OCI-LY3 (cell line): ENCODE results near the gene TRIM67.

Source experiments
- EZH2phosphoT487 ChIP-seq: fragments of 200-600 bp; shearing (Covaris generic); IDR thresholded peaks from 2 replicates; pipeline ENCODE4 v1.6.1; 2018; ENCODE audit warnings: antibody characterized with exemption, mixed run types, low read depth
- TF ChIP-seq, protein P1 (sequence below): fragments of 200-600, 300-600 bp; sonication (generic); IDR thresholded peaks from 2 replicates; pipeline ENCODE4 v1.5.1; 2014; ENCODE audit warnings: antibody characterized with exemption, low read length, low read depth

DNA sequence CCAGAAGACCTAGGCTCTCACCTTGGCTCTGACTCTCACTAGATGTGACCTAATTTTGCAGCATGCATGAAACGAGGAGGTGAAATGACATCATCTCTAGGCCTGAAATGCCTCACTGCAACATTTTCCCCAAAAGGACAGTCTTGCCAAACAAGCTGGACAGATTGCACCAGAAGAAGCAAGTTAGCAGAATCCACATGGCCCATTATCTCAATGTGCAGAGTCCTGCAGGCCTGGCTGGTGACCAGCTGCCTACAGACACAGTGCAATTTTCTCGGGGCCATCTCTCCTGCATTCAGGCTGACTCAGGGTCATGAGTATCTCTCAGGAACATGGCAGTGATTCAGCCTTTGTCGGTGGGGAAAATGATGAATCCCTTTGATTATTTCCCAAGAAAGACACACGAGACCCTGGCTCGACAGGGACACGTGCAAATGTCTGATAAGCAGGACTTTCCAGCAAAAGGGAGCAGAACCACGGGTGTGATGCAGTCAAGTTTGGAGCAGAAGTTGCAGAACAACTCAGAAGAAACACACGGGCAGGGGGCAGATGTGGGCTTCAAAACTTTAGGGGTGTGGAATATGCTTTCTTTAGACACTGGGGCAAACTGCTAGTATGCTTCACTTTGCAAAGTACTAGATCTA lies 38.7 kb downstream of the TRIM67 start:
- TF ChIP-seq, protein P1, sequence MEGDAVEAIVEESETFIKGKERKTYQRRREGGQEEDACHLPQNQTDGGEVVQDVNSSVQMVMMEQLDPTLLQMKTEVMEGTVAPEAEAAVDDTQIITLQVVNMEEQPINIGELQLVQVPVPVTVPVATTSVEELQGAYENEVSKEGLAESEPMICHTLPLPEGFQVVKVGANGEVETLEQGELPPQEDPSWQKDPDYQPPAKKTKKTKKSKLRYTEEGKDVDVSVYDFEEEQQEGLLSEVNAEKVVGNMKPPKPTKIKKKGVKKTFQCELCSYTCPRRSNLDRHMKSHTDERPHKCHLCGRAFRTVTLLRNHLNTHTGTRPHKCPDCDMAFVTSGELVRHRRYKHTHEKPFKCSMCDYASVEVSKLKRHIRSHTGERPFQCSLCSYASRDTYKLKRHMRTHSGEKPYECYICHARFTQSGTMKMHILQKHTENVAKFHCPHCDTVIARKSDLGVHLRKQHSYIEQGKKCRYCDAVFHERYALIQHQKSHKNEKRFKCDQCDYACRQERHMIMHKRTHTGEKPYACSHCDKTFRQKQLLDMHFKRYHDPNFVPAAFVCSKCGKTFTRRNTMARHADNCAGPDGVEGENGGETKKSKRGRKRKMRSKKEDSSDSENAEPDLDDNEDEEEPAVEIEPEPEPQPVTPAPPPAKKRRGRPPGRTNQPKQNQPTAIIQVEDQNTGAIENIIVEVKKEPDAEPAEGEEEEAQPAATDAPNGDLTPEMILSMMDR, result no peak
- no peak for TF ChIP-seq EZH2phosphoT487
